GM19455 (cell line): ENCODE data around the gene MYO7A.

Experiments
- ATAC-seq: cut with Tn5 transposase; IDR thresholded peaks from one replicate; pipeline ENCODE4 v1.9.1; 2021; ENCODE audit not compliant: unreplicated experiment

The MYO7A gene

DNA sequence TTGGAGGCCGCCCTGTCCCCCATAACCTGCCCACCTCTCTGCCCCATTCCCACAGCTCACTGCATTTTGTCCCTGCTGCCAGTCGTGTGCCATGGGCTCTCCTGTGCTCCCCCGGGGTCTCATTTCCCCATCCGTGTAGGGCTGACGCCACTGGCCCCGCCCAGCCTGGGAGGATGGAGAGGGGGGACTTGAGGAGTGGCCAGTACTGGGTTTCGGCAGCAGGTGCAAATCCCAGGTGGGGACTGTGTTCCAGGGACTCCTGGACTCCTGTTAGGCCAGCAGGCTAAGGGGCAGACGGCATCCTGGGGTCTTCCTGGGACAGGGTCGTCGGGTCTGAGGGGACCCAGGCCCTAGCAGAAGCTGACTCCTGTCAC lies 1.2 kb upstream of the MYO7A start:
- no peak for ATAC-seq

DNA sequence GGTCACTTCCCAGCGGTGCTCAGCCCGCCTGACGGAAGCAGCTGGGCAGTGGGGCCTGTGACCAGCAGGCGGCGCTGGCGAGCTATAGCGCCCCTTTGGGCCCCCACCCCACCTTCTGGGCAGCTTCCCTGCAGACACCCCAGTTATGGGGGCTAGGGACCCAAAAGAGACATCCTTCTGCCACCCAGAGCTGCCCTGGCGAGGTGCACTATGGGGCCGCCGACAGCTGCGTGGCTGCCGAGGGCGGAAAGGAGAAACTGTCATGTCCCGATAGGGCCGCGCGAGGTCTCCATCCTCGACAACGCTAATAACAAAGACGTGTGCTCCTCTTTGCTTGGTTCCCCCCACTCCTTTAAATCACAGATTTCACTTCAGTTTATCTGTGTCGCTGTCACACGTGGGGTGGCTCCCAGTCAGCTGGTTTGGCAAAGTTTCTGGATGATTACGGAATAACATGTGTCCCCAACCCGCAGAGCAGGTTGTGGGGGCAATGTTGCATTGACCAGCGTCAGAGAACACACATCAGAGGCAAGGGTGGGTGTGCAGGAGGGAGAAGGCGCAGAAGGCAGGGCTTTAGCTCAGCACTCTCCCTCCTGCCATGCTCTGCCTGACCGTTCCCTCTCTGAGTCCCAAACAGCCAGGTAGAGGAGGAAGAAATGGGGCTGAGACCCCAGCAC lies 673 bp upstream of the MYO7A start:
- no peak for ATAC-seq

DNA sequence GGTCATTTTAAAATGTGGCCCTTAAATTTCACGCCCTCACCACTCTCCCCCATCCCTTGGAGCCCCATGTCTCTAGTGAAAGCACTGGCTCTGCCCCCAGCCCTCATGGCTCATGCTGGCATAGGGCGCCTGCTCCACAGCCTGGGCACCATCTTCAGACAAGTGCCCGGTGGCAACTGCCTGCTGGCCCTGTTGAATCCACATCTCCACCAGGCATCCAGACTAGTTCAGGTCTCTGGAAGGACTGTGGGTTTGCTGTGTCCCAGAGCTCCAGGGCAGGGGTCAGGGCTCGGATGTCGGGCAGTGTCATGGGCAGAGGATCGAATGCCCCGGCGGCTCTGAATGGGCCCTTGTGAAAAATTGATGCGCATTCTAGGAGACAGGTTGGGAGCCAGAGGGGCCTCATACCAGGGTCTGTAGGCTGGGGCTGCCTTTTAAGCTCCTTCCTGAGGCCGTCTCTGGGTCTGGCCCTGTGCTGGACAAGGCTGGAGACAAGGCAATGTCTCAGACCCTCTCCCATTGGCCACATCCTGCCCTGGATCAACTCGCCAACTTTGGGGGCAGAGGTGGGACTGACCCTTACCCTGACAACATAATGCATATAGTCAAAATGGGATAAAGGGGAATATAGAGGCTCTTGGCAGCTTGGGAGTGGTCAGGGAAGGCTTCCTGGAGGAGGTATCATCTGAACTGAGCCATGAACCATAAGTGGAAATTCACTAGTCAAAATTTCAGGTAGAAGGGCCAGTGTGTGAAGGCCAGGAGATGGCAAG lies 1.2 kb downstream of the MYO7A start:
- no peak for ATAC-seq

DNA sequence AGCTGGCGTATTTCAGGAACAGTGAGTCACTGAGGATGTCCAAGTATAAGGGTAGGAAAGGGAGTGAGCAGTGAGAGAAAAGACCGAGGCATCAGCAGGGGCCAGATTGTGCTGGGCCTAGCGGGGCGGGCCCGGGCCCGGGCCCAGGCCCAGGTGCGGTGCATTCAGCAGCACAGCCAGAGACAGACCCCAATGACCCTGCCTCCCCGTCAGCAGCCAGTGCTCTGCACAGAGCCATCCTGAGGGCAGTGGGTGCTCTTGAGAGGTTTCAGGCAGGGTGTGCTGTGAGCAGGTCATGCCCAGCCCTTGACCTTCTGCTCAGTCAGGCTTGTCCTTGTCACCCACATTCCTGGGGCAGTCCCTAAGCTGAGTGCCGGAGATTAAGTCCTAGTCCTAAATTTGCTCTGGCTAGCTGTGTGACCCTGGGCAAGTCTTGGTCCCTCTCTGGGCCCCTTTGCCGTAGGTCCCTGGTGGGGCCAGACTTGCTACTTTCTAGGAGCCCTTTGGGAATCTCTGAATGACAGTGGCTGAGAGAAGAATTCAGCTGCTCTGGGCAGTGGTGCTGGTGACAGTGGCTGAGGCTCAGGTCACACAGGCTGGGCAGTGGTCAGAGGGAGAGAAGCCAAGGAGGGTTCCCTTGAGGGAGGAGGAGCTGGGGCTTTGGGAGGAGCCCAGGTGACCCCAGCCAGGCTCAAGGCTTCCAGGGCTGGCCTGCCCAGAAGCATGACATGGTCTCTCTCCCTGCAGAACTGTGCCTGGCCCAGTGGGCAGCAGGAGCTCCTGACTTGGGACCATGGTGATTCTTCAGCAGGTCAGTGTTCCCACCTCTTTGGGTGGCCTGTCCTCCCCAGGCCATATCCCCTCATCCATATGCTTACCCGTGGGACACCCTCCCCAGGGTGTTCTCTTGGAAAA lies 2.1 kb downstream of the MYO7A start:
- no peak for ATAC-seq

DNA sequence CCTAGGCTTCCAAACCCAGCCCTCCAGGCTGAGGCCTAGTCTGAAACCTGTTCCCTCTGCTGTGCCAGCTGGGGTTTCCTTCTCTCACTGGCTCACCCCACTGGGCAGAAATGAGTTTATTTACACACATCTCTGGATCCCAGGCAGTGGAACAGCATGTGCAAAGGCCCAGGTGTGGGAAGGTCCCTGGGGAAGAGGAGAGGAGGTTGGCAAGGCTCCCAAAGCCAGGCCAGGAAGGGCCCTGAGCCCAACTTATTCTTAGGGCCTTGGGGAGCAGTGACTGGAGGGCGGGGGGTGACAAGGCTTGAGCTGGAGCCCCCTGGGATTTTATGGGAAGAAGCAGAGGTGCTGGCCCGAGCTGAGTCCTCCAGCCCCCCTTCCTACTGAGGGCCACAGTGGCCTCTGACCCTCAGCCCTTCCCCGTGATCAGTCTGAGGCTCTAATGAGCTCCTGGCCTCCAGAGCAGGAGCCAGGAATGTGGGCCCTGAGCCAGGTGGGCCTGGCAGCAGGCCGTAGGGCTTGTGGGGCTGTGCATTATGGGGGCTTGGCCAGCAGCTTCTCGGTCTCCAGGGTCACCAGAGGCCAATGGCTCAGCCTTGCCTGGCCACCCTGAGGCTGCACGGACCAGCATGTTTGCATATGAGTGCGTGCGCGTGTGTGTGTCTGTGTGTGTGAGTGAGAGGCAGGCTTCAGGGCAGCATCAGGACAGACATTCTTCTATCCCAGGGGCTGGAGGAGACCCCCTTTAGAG lies 2.9 kb downstream of the MYO7A start:
- ATAC-seq: no peak

DNA sequence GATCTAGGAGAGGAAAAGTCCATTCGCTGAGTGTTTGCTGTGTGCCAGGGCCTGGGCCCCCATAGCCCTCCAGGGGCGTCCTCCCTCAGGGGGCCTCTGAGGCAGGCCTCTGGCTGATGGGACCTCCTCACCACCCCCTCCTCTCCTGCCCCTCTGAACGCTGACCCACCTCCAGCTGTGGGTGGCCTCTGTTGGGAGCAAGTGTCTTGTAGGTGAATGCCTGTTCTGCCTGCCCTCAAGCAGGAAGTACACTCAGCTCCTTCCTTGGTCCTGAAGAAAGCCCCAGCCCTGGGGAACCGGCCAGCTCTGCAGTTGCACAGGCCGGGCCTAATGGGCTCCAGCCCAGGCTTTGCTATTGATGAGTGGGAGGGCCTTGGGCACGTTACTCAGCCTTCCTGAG lies 3.5 kb downstream of the MYO7A start:
- ATAC-seq: no peak

DNA sequence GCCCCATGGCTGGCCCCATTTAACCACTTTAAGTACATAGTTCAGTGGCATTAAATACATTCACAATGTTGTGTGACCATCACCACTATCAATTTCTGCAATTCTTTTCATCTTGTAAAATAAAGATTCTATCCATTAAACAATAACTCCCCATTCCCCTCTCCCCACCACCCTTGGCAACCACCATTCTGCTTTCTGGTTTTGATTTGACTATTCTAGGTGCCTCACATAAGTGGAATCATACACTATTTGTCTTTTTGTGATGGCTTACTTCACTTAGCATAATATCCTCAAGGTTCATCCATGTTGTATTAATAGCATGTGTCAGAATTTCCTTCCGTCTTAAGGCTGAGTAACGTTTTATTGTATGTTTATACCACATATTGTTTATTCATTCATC lies 7.0 kb downstream of the MYO7A start:
- no peak for ATAC-seq

DNA sequence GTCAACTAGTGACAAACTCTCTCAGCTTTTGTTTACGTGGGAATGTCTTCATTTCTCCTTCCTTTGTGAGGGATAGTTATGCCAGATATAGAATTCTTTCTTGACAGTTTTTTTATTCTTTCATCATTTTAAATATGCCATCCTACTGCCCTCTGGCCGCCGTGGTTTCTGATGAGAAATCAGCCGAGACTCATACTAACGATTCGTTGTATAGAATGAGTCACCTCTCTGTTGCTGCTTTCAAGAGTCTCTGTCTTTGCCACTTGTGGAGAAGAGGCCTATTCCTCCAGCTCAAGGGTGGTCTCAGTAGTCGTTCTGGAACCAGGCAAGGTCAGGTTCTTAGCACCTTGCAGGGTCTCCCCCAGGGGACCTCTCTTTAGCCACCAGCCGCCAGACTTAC lies 8.0 kb downstream of the MYO7A start:
- no peak for ATAC-seq

DNA sequence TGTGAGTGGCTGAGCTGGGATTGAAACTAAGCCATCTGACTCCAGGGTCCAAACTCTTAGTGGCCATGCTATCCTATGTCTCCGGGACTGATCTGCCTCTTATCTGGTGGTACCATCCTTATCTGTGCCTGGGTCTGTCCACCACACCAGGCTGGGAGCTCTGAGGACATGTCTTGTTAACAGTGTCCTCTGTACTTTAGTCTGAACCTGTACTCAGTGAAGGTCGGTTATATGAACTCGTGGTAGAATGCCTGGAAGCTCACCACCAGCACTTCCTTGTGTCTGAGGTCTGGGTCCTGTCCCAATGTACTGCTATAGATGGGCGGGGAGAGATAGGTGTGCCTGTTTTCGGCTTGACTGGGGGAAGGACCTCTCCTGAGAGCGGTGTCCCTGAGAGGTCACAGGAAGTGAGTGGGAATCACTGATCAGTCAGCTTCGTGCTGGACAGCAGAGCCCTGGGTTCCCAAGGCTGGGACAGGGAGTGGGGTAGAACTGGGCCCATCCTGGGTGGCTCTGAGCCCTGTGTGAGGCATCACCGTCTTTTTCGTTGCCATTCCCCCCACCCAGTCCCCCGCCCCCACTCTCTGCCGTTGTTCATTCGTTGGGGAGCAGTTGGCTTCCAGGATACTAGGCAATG lies 8.9 kb downstream of the MYO7A start:
- ATAC-seq: no peak

DNA sequence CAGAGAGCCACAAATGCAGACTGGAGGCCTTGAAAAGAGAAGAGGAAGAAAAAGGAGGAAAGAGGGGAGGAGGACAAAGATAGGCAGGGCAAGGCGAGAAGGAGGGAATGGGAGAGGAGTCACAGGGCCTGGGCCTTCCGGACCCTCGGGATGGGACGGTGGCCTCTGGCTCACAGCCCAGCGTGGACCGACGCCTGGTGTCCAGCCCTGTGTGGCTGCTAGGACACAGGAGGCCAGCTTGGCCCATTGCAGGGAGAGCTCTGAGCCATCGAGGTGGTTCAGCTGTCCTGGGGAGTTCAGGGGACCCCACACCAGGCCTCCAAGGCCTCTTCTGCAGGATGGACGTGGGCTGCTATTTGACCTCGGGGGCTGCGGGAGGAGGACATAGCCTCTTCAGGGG lies 9.4 kb downstream of the MYO7A start:
- no peak for ATAC-seq

DNA sequence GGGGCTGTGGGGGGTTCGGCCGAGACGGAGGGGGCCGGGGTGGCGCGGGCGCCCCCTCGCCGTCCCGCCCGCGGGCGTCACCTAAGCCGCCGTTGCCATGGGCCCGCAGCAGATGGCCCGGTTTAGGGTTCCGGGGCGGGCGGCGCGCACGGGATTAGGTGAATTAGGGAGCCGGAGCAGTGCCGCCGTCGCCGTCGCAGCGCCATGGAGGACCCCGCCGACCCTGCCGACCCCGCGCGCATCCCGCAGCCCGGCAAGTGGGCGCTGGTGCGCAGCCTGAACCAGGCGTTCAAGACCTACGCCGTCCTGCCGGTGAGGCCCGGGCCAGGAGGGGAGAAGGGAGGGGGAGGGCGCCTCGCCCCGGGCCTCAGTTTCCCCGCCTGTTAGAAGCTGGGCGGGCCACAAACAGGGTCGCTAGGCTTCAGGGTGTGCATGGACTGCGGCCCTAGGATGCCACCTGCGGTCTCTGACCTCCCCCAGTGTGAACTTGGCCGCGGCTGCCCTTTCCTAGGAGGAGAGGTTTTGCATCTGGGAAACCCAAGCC lies 10.1 kb downstream of the MYO7A start:
- no peak for ATAC-seq

DNA sequence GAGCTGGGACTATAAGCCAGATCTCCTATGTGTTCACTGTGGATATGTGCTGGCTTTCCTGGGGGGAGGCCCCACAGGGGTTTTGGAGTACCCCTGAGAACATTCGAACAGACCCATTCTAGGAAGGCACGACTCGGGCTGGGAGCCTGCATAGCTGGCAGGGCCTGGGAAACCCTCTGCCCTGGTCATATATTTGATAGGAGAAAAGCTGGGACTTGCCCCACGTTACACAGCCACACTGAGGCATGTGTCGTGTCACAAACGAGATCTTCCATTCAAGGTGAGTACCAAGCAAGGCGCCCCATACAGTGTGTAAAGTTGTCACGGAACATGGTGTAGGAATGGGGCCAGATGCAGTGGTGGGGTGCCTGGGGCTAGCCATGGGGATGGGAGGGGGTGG lies 11.2 kb downstream of the MYO7A start:
- no peak for ATAC-seq

DNA sequence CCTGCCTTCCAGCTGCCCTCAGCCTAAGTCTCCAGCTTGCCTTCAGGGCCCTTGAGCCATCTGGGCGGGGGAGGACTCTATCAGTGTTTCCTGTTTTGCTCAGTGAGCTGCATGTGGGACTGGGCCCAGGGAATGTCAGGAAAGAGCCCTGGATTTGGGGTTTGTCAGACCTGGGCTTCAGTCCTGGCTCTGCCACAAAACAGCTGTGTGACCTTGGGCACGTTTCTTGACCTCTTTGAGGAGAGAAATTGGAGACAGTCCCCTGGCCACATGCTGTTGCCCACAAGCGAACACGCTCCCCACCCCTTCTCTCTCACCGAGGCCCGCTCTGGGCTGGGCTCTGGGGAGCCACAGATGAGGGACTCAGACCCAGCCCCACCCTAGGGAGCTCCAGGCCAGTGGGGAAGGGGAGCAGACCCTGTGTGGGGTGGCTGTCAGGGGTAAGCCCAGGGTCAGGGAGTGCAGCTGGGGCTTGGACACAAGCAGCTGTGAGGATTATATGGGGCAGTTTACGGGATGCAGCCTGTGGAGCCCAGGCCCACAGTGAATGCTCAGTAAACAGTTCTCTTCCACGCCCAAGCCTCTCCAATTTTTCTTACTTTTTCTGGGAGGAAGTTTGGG lies 12.3 kb downstream of the MYO7A start:
- no peak for ATAC-seq

DNA sequence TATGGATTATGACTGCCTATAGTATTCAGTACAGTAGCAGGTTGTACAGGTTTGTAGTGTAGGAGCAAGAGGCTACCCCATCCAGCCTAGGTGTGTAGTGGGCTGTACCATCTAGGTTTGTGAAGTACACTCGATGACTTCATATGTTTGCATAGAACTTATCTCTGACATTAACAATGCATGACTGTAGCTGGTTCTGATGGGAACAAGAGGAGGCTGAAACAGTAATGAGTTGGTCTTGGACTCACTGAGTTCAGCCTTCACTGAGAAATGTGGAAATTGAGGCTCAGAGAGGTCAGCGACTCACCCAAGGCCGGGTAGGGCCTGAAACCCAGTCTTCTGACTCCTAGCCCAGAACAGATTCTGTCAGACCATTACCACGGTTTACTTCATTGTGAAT lies 13.0 kb downstream of the MYO7A start:
- no peak for ATAC-seq

DNA sequence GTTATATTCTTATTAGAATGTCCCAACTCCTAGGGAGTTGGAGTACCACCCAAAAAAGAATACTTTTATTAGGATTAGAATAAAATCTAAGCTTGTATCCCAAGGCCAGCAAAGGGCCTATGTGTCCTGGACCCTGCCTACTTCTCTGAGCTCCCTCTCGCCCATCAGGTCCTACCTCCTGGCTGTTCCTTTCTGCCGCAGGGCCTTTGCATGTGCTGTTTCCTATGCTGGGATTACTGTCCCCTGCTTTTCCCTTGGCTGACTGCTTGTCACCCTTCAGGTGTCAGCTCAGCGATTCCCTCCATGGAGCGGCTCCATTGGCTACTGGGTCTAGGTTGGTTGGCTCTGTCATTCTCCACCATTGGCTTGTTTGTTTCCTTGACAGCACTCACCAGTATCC lies 13.4 kb downstream of the MYO7A start:
- ATAC-seq: no peak

DNA sequence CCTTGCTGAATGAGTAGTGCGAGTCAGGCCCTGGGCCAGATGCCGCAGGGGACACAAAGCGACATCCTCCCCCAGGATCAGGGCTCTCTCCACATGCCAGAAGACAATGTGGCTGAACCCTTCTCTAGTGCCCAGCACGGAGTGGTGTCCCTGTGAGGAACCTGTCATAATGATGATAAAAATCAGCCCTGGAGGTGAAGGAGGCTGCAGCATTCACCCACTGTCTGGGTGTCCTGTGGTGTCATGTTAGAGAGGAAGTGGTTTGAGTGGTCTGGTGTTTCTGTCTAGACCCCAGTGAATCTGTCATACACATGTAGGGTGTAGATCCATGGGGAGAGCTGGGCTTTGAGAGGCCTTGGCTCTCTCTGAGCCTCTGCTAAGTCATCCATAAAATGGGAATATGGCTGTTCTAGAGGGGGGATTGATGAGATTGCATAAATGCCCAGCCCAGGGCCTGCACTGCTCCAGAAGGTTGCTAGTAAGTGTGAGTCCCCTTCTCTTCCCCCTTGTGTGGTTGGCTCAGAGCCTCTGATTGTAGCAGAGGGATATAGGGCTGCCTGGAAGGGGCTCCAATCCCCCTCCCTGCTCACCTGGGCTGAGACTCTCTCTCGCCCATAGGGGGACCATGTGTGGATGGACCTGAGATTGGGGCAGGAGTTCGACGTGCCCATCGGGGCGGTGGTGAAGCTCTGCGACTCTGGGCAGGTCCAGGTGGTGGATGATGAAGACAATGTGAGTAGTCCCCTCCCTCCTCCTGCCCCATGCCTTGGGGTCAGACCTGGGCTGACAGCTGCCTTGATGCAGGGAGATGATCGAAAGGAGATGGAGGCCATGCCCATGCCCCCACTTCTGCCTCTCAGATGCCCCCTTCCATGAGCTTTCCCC lies 14.3 kb downstream of the MYO7A start:
- no peak for ATAC-seq

DNA sequence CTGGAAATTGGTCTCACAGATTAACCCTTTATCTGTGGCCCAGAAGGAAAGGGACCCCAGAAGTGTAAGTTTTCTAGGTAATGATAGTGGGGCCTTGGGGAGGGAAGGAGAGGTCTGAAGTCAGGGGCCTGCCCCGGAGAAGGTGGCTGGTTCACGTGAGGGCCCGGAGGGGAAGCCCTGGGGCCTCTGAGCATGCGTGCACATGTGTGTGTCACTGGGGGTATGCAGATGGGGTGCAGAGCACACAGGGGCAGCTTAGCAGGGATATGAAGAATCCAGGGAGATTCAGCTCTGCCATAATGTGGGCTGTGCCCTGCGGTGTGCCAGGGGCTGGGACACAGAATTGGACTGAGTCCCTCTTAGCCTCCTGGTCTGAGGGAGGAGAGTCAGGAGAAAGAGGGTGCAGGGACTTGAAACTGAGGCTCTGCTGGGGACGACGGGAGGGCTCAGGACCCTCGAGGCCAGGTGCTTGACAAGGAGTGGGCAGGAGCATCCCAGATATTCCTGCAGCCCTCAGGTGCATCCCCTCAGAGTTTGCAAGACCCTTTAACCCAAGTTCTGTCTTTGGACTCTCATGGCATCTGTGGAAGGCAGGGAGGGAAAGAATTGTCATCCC lies 15.5 kb downstream of the MYO7A start:
- no peak for ATAC-seq

DNA sequence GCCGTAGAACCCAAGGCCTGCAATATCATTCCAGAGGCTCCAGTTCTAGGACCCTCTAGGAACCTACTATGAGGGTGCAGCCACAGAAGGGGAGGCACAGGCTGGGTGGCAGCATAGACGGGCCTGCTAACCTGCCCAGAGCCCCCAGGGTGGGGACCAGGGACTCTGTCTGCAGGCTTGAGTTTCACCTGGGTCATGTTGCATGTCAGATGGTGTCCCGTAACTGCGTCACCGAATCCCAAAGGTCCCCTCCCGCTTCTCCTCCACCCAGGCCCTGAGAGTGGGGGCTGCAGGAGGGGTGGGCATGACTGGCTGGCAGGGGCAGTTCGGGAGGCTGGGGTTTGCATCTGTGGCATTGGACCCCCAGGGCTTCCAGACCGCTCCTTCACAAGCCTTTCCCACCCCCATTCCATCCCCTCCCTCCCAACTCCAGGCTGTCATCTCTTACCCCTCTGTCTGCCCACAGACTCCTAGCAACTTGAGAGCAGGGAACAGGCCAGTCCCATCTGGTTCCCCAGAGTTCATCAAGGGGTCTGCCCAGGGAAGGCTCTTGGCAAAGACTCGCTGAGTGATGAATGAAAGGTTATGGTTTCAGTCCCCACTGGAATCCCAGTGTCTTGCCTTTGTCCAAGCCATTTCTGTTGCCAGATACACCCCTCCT lies 16.3 kb downstream of the MYO7A start:
- no peak for ATAC-seq
